Measurements from ENCODE around the gene DTNA.

Gene DTNA

GRCh38 chr18:34806527-34806926 is 96.4 kb downstream of the DTNA start:
- no peak for DNase-seq (ENCODE audit: low read depth)

GRCh38 chr18:34807106-34807796 is 97.2 kb downstream of the DTNA start:
- DNase-seq (ENCODE audit: low read depth): no peak

GRCh38 chr18:34808389-34808788 is 98.3 kb downstream of the DTNA start:
- no peak for DNase-seq (ENCODE audit: low read depth)

DNA sequence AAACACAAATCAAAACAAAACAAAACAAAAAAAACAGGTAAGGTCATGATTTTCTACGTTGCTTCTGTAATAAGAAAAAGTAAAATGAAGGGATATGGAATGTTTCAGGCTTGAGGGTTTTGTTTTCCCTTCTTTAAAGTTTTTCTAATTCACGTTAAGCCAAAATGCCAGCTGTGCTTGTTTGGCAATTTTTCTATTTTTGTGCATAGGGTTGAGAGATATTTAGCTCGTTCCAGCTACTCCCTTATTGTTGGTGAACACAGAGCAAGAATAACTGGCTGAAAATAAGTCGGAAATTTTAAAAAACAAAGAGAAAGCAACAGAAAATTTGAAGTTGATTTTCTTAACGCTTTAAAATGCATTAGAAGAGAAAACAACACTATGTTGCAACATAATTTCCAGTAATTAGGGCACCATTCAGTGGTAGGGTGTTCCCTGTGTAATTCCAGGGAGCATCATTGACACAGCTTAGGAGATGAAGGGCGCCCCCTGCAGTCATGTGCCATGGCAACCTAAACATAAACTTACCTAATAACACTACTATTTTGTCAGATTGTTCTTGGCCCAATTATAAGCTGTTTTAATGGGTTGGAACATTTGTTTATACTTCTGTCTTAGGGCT is 99.5 kb downstream of the DTNA start:
- DNase-seq (ENCODE audit: low read depth): no peak

GRCh38 chr18:34816183-34816582 is 106.1 kb downstream of the DTNA start:
- DNase-seq (ENCODE audit: low read depth): no peak

GRCh38 chr18:34817636-34818035 is 107.5 kb downstream of the DTNA start:
- no peak for DNase-seq (ENCODE audit: low read depth)

DNA sequence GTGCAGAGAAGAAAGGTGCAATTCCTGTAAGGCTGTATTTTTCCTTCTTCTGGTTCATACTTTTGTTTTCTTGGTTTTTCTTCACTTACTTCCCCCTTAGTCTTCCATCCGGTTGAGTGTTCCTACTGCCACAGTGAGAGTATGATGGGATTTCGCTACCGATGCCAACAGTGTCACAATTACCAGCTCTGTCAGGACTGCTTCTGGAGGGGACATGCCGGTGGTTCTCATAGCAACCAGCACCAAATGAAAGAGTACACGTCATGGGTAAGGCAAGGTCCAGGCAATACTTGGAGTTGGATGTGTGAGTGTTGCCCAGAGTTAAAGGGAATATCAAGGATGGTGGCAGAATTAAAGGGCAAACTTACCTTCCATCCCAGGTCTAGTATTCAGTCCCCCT is 108.0 kb downstream of the DTNA start:
- DNase-seq (ENCODE audit: low read depth): no peak

- no peak for DNase-seq (ENCODE audit: low read depth)
These were observed 110.4 kb downstream of the DTNA start for GRCh38 chr18:34820360-34821065.

GRCh38 chr18:34821669-34822210 is 111.6 kb downstream of the DTNA start:
- DNase-seq (ENCODE audit: low read depth): no peak

DNA sequence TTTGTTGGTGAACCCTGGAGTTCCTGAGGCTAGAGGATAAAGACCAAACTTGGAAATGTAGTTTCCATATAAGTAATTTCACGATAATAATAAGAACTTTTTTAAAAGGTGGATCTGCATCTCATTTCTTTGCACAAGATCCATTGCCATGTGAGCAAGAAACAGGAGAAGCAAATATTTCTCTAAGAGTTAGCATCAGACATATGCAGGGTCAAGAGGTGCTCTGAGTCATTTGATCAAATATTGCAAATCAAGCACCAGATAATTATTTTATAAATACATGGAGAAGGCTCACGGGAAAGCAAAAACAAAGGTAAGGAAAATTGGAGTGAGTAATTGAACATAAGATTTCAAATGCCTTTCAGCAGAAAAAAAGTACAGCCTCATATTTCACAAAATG is 118.0 kb downstream of the DTNA start:
- no peak for DNase-seq (ENCODE audit: low read depth)

GRCh38 chr18:34834897-34835296 is 124.8 kb downstream of the DTNA start:
- DNase-seq (ENCODE audit: low read depth): no peak

GRCh38 chr18:34835466-34835865 is 125.4 kb downstream of the DTNA start:
- no peak for DNase-seq (ENCODE audit: low read depth)

DNA sequence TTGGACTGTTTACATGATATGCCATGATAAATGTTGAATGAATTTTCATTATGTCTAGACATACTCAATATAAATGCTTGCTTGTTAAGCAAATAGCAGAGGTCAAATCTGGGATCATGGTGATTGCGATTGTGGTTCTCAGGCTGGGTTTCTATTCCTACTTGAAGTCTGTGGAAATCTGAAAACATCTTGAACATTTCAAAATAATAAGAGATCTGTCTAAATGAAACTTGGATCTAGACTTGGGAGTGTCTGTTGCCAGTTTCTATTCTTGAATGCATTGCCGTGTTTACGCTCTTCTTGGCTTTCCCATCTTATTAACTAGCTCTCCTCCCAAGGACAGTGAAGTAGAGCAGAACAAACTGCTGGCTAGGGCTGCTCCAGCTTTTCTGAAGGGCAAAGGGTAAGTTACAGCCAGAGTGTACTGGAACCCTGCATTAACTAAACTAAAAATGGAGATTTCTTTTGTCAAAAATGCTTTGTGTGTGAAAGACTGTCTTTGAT is 127.7 kb downstream of the DTNA start:
- DNase-seq (ENCODE audit: low read depth): no peak

DNA sequence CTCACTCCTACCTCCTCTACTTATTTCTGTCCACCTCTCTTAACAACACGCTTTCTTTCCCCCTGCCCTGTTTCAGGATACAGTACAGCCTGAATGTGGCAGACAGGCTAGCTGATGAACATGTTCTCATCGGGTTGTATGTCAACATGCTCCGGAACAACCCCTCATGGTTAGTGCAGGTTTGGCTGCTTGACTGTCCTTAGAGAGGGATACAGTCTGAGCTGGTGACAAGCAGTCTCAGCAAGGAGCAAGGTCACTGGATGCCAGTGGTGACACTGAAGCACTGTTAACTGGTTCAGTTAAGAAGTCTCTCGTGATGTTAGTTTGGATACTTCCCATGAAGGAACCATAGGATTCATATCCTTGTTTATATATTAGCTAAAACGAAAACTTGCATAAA is 128.6 kb downstream of the DTNA start:
- no peak for DNase-seq (ENCODE audit: low read depth)

- DNase-seq (ENCODE audit: low read depth): no peak
These were observed 130.2 kb downstream of the DTNA start for GRCh38 chr18:34840256-34840826.

DNA sequence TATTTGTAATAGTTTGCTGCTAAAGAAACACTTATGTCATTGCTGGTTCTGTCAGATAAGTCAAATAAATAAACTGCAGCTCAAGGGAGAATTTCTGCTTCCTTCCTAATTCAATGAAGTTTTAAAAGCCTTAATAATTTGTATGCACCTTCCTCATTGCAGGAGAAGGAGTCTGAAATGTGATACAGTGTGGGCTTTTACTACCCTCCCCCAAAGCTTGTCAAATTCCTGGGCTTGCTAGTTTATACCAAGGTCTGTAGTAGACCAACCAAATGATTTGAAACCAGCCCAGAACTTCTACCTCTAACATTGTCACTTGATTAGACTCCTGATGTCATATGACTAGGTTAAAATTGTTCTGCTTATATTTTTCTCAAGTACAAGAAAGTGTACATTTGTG is 131.8 kb downstream of the DTNA start:
- DNase-seq (ENCODE audit: low read depth): no peak

- no peak for DNase-seq (ENCODE audit: low read depth)
These were observed 134.0 kb downstream of the DTNA start for GRCh38 chr18:34844072-34844471.

DNA sequence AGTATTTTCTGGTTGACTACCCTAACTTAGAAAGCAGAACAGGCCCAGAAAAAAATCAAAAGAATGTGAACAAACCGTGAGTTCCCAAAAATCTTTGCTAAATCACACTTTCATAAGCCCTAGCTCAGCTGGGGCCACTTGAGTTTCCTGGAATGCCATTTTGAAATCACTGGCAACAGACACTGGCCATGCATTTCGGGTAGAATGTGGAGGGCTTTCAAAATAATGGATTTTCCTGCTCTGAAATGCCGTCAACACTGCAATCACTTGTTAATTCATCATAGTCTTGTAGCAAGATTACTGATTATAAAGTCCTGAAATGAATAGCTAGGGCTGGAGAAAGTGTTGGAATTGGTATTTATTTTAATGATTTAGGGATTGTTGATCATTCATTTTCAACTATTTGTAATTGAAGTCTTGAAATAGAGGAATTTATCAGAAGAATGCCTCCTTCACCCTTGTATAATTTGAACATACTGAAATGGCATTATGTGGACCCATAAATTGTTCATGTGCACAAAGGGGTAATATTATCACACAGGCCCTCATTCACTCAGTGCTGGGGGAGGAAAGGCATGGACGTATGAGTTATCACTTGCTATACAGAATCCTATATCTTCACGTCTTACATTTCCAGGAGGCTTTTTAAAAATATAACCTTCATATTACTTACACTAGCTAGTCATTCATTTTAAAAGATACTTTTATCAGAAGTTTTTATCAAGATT is 134.8 kb downstream of the DTNA start:
- no peak for DNase-seq (ENCODE audit: low read depth)

- DNase-seq (ENCODE audit: low read depth): no peak
These were observed 137.3 kb downstream of the DTNA start for GRCh38 chr18:34847408-34847807.

DNA sequence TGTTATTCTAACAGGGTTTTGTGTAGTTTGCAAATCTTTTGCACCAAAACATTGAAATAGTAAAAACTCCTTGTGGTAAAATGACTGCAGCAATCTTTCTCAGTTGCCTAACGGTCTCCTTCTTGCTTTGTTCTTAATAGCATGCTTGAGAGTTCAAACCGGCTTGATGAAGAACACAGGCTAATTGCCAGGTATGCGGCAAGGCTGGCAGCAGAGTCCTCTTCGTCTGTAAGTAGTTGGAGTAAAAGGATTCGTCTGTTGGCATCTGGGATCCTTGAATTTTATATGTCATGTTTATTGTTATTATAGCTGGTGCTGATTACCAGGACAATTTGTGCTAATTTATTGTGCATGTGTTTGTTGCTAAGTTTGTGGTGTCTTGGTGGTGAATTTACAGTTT is 138.1 kb downstream of the DTNA start:
- no peak for DNase-seq (ENCODE audit: low read depth)

DNA sequence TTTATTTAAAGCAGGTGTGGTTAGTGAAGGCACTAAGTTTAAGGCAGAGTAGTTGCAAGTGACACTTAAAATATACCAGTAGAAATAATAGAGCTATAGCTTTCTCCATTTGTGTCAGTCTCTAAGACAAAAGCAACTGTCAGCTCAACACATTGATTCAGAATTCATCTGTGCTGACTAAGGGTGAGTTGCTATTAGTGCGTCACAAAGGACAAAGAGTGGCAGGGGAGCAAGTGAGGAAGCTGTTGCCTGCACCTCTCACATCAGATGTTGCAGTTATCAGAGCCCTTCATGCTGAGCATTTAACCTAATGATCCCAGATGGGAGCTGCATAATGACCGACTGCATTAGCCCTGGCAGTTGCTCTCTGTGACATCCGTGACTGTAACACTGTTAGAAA is 138.6 kb downstream of the DTNA start:
- DNase-seq (ENCODE audit: low read depth): no peak

DNA sequence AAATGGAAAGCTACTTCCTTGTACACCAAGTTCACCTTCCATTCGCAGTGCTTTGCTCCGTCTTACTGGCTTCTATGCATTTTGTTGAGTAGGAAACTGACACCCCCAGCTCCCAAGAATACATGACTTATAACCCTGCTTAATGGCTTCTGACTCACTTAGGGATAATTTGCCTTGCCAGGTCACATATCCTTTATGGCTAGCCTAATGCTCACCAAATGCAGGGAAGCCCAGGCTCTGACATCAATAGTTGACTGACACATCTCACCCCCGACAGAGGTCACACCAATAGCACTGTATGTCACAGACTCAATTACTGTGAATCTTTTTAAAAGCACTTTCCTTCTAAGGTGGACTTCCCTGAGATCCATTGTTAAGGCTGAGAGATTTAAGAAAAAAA is 147.2 kb downstream of the DTNA start:
- DNase-seq (ENCODE audit: low read depth): no peak

Measured in T follicular helper cell (primary cell).